RWPE2 (cell line): ENCODE data around the gene SOCS6.

Experiments
- ATAC-seq: fragments of 200-7000 bp; cut with Tn5 transposase; 3 replicates; pipeline ENCODE4 v1.9.1; 2021; ENCODE audit warnings: low read depth
- DNase-seq: peaks from one replicate; pipeline ENCODE4 v3.0.0-alpha.2; 2020; ENCODE audit warnings: low spot score
- H3K27ac ChIP-seq: fragments of 450-650 bp; 2 replicates; pipeline ENCODE4 v1.5.1; 2017; ENCODE audit warnings: mild to moderate bottlenecking; ENCODE audit not compliant: poor library complexity, severe bottlenecking
- H3K27me3 ChIP-seq: fragments of 250-450 bp; sonication (Bioruptor Pico); 2 replicates; pipeline ENCODE4 v1.5.1; 2021; ENCODE audit warnings: mild to moderate bottlenecking, moderate library complexity; ENCODE audit not compliant: insufficient read depth, poor library complexity, severe bottlenecking
- H3K36me3 ChIP-seq: fragments of 250-450 bp; sonication (Bioruptor Pico); 2 replicates; pipeline ENCODE4 v1.5.1; 2020; ENCODE audit warnings: low read depth, mild to moderate bottlenecking, moderate library complexity
- H3K4me1 ChIP-seq: fragments of 250-450 bp; sonication (Bioruptor Pico); 2 replicates; pipeline ENCODE4 v1.5.1; 2021; ENCODE audit warnings: mild to moderate bottlenecking, moderate library complexity; ENCODE audit not compliant: insufficient read depth, poor library complexity, severe bottlenecking
- H3K4me3 ChIP-seq: fragments of 250-450 bp; sonication (Bioruptor Pico); 2 replicates; pipeline ENCODE4 v1.5.1; 2021; ENCODE audit warnings: mild to moderate bottlenecking, moderate library complexity; ENCODE audit not compliant: severe bottlenecking
- H3K9me3 ChIP-seq: fragments of 250-450 bp; sonication (Bioruptor Pico); 2 replicates; pipeline ENCODE4 v1.5.1; 2021; ENCODE audit warnings: mild to moderate bottlenecking, moderate library complexity; ENCODE audit not compliant: severe bottlenecking
- CTCF ChIP-seq: fragments of 450-650 bp; IDR thresholded peaks from one replicate; pipeline ENCODE4 v1.5.1; 2017; ENCODE audit warnings: mild to moderate bottlenecking, moderate library complexity; ENCODE audit not compliant: poor library complexity, severe bottlenecking

SOCS6 gene

GRCh38 chr18:70377317-70377799 is 88.5 kb downstream of the SOCS6 start:
- H3K36me3 ChIP-seq = no peaks in the 10 kb centered on the region
- TF ChIP-seq CTCF = no peak
- H3K27me3 ChIP-seq = no peaks in the 10 kb centered on the region
- DNase-seq (no peak), ATAC-seq (no peak)
- H3K9me3 ChIP-seq = no peaks in the 10 kb centered on the region
- H3K4me1 ChIP-seq = peaks cover 21% of the 10 kb centered on the region
- H3K4me3 ChIP-seq = no peak overlapping the region
- H3K27ac ChIP-seq = no peak overlapping the region

- no peak for DNase-seq
- H3K27me3 ChIP-seq = no peaks in the 10 kb centered on the region
- no peaks in the 10 kb centered on the region for H3K36me3 ChIP-seq
- no peak for ATAC-seq
- peaks cover 14% of the 10 kb centered on the region for H3K4me1 ChIP-seq
- H3K27ac ChIP-seq = no peak overlapping the region
- no peak overlapping the region for H3K4me3 ChIP-seq
- TF ChIP-seq CTCF = no peak
- H3K9me3 ChIP-seq = no peaks in the 10 kb centered on the region
These were observed 89.2 kb downstream of the SOCS6 start for GRCh38 chr18:70377857-70378701.
